GM19238 (cell line): ENCODE measurements around the gene ATP6V0B.

ENCODE experiments used
- DNase-seq: peaks from one replicate; pipeline ENCODE4 v3.0.0; 2011; ENCODE audit warnings: low spot score; ENCODE audit not compliant: insufficient read length

The ATP6V0B gene

GRCh38 chr1:43969746-43970466, 4.9 kb upstream of the ATP6V0B start, which contains the start of gene DPH2:
TSS of gene DPH2 (plus strand) at chr1:43970010. CDS start at chr1:43970176, 166 bp downstream.
- DNase-seq: peak; percentile 100

DNA sequence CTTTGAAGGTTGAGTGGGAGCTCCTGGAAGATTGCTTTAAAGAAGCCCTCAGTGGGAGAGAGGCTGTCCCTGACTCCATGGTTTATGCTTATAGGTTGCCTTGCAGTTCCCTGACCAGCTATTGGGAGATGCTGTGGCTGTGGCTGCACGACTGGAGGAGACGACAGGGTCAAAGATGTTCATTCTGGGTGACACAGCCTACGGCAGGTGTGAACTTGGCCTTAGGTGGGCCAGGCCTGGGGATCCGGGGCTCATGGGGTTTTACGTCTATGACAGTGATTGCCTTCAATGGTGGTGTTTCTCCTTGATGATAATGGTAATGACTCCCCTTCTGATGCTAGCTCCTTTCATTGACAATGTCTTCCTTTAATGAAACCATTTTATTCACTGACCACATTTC, 4.3 kb upstream of the ATP6V0B start:
- DNase-seq: no peak

DNA sequence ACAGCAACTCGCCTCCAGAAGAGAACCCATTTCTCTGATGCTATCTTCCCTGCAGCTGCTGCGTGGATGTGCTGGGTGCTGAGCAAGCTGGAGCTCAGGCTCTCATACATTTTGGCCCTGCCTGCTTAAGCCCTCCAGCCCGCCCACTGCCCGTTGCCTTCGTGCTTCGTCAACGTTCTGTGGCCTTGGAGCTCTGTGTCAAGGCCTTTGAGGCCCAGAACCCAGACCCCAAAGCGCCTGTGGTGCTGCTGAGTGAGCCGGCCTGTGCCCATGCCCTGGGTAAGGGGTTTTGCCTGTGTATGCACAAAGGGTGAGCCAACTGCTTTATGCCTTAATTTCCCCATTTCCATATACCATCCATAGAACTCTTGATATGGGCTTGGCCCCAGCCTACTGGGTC, 3.8 kb upstream of the ATP6V0B start:
- no peak for DNase-seq

DNA sequence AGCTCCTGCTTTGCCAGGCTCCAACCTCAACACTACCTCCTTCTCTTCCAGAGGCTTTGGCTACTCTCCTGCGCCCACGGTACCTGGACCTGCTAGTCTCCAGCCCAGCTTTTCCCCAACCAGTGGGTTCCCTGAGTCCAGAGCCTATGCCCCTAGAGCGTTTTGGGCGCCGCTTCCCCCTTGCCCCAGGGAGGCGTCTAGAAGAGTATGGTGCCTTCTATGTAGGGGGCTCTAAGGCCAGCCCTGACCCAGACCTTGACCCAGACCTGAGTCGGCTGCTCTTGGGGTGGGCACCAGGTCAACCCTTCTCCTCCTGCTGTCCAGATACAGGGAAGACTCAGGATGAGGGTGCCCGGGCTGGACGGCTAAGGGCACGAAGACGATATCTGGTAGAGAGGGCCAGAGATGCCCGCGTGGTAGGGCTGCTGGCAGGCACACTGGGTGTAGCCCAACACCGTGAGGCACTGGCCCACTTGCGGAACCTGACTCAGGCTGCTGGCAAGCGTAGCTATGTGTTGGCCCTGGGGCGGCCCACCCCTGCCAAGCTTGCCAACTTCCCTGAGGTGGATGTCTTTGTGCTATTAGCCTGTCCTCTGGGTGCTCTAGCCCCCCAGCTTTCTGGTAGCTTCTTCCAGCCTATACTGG, 3.3 kb upstream of the ATP6V0B start:
- no peak for DNase-seq

DNA sequence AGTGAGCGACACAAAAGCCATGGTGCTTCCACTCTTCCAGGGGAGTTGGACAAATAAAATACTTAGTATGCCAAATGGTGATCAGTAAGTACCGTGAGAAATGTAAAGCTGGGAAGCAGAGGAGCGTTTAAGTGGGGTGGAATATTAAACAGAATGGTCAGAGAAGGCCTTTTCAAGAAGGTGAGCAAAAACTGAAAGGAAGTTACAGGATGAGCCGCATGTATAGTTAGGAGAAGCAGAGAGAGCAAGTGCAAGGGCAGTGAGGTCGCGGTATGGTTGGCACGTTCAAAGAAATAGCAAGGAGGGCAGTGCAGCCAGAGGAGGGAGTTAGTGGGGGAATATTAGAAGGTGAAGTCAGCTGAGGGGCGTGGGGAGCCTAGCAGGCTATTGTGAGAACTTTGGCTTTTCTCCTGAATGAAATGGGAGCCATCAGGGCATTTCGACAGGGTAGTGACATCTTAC, 748 bp upstream of the ATP6V0B start:
- DNase-seq: no peak

DNA sequence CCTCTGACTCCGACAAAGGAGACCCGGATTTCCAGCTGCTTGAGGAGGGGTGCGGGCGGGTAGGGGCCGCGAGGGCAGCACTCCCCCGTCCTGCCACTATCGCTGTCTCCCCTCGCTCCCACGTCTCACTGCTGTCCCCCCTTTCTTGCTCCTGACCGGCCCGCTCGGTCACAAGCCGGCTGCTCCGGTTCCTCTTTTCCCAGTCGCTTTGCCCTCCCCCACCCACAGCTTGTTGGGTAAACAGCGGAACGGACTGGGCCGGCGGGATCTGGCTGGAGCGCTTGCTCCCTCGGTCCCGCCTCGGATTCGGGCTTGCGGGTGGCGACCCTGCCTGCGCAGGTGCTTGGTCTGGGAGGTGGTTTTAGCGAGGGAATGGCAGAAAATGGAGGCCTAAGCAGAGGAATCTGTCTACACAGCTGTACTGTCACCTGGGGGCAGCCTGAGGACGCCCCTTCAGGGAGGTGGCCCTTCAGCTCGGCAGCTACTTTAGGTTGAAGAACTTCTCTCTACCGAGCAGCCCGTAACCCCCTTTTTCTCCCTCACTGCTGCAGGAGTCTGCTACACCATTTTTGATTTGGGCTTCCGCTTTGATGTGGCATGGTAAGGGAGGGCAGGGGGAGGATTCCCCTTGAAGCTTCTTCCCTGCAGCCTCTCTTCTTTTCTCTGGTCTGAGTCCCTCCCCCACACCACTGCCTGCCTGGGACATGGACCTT, 645 bp downstream of the ATP6V0B start:
- DNase-seq: peak; percentile 41

DNA sequence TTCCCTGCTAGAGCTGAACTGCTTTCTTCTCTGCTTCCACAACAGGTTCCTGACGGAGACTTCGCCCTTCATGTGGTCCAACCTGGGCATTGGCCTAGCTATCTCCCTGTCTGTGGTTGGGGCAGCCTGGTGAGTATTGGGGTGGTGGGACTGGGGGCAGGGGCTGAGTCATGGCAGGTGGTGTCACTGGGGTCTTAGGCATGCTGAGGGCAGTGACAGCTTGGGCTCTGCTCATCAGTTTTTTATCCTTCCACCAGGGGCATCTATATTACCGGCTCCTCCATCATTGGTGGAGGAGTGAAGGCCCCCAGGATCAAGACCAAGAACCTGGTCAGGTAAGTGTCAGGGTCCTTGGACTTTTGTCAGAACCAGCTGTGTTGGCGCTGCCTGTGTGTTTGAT, 1.3 kb downstream of the ATP6V0B start:
- DNase-seq: no peak

- no peak for DNase-seq
These were observed 2.1 kb downstream of the ATP6V0B start for GRCh38 chr1:43976890-43977289.

DNA sequence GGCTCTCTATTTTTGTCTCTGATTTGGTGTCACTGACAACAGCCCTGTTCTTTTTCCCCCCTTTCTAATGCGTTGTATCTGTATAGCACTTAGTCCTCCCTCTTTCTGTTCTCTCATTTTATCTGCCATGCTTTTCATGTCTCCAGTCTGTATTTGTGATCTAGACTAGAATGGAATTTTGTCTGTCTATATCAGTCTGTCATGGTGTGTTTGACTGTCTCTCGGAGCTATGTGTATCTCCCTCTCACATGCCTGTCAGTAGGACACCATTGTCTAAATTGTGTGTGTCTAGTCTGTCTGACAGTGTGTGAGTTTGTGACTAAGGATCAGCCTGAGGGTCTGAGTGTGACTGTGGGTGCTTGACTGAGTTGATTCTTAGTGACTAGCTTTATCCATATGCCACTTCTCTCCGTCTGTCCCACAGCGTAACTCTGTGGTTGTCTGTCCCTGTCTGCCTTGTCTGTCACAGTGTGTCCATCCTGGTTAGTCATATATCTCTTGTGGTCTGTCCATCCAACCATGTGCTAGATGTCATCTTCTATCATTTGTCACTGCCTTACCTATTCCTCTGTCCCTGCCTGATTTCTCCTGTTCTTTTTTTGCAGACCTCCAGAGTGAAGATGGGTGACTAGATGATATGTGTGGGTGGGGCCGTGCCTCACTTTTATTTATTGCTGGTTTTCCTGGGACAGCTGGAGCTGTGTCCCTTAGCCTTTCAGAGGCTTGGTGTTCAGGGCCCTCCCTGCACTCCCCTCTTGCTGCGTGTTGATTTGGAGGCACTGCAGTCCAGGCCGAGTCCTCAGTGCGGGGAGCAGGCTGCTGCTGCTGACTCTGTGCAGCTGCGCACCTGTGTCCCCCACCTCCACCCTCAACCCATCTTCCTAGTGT, 2.9 kb downstream of the ATP6V0B start:
- no peak for DNase-seq

GRCh38 chr1:43978264-43978550, 3.4 kb downstream of the ATP6V0B start:
- no peak for DNase-seq

DNA sequence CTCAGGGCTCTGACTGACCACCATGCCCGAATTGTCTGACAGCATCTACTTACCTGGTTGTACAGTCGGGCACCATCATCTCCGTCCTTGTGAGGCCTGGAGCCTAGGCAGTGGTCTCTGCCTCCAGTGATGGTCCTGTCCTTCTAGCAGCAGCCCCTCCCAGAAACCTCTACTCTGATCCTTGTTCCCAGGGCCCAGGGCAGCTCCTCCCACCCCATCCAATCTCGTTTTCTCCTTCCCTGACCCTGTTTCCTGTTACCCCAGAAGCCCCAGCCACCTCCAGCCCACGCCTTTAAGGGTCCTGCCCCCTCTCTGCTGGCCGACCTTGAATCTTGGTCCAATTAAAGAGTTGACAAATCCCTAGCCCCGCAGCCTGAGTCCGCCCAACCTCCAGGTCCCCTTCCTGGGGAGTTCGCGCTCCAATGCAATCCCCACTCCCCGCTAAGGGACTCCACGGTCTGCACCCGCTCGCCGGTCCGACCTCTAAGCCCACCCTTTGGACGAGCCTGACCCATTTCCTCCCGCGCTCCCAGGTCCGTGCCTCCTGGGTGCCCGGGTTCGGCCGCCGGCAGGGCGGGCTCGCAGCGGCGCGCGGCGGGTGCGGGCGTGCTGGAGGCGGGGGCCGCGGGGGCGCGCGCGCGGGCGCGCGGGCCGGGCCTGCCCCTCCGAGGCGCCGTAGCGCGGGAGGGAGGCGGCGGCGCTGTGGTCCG, 3.9 kb downstream of the ATP6V0B start, which contains the start of gene B4GALT2:
Gene B4GALT2 (plus strand): TSS at position 660 of the 710 bp plus-strand sequence. CDS start 1,951 bp downstream, outside the sequence.
- peak; percentile 84 for DNase-seq

DNA sequence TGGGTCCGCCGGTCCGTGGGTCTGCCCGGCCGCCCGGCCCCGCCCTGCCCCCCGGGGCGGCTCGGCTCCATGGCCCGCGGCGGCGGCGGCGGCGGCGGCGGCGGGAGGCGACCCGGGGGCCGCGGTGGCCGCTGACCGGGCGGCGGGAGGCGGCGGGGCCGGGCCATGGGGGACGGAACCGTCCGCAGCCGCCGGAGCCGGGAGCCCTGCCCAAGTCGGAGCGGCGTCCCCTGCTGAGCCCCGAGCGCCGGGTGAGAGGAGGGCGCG, 4.4 kb downstream of the ATP6V0B start:
- DNase-seq: no peak

DNA sequence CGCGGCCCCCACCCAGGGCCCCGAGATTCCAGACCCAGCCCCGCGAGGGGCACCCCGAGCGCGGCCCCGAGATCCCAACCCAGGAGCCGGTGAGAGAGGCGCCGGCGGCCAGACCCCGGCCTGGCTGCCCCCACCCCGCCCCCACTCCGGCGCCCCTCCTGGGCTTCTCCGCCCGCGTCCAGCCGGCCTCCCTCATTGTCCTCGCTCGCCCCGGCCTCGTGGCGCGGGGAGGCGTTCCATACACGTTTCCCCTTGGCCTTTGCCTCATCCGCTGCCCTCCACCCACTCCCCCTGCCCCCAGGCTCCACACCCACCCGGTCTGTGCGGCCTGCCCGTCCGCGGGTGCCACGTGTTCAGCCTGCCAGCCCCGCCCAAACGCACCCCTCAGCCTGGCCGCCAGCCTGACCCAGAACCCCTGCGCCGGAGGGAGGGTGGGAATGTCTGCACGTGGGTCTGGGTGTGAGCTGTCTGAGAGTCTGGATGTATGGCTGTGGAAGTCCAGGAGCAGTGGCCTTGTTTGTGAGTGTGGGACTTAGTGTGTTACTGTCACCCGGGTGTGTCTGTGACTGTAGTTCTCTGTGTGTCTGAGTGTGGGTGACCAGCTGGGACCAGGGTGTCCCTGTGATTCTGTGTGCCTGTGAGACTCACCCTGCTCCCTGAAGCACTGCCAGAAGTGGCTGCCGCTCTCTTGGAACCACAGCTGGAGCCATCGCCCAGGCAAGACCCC, 4.9 kb downstream of the ATP6V0B start:
- peak; percentile 47 for DNase-seq

- DNase-seq: no peak
These were observed 5.7 kb downstream of the ATP6V0B start for GRCh38 chr1:43980255-43981134.

DNA sequence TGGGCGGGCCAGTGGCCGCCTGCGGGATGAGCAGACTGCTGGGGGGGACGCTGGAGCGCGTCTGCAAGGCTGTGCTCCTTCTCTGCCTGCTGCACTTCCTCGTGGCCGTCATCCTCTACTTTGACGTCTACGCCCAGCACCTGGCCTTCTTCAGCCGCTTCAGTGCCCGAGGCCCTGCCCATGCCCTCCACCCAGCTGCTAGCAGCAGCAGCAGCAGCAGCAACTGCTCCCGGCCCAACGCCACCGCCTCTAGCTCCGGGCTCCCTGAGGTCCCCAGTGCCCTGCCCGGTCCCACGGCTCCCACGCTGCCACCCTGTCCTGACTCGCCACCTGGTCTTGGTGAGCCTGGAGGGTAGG, 6.4 kb downstream of the ATP6V0B start:
- no peak for DNase-seq

DNA sequence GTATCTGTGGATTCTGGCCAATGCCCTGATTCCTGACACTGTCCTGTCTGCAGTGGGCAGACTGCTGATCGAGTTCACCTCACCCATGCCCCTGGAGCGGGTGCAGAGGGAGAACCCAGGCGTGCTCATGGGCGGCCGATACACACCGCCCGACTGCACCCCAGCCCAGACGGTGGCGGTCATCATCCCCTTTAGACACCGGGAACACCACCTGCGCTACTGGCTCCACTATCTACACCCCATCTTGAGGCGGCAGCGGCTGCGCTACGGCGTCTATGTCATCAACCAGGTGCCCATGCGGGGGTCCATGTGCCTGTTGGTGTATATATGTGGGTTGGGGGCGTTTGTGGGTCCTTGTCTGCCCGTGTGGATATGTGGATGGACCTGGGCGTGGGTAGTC, 6.9 kb downstream of the ATP6V0B start:
- DNase-seq: no peak

DNA sequence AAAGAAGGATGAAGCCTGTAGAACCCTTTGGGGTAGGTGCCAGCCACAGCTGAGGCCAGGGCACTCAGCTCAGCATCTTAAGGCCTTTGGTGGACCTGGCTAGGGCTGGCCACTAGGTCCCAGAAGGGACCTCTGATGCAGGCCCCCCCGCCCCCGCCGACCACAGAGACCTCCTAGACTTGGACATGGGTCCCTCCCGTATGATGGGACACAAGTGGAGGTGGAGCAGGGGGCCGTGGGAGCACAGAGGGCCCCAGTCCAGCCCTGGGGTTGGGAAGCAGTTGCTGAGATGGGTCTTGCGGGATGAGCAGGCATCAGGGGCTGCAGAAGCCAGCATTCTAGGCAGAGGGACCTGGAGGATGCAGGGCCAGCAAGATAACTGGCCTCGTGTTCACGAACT, 7.5 kb downstream of the ATP6V0B start:
- DNase-seq: no peak

DNA sequence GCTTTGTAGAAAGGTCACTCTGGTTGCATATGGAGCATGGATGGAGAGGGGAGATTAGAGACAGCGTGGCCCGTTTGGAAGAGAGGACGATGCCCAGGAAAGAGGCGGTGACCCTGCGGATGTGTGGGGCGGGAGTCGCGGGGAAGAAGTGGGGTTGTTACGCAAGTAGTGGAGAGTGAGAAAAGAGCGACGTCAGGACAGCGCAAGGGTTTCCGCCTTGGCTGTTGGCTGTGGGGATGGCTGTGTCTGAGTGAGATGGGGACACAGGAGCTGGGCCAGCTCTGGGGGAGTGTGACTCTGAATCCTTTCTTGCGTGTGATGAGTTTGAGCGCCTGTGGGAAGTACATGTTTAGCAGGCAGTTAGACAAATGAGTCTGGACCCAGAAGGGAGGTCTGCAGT, 8.0 kb downstream of the ATP6V0B start:
- no peak for DNase-seq

DNA sequence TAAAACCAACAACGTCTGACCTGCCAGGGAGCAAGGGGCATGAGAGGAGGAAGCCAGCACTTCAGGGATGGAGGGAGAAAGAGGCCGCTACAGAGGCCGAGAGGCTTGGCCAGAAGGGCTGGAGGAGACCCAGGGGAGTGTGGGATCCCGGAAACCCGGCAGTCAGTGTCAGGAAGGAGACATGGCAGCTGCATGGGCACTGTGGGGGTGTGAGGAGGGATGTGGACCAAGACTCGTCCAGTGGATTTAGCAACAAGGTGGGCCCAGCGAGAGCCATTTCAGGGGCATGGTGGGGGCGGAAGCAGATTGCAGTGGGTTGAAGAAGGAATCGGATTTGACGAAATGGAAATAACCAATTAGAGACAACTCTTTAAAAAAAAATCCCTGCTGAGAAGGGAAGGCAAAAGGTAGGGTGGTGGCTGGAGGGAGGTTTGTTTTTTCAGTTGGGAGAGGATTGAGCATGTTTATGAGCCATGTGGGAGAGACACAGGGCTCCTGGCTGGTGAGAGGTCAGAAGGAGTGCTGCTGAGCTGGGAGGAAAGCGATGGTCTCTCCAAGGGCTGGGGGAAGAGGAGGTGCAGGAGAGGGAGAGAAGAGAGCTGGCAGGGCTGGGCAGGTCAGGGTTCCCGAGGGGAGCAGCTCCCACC, 8.6 kb downstream of the ATP6V0B start:
- DNase-seq: no peak
